Activated naive CD4-positive, alpha-beta T cell treated with anti-CD3 and anti-CD28 coated beads, Interleukin-2, amount 50 U/mL, for 72 hours (primary cell): ENCODE measurements around the gene TCIRG1. TPM values are rescaled to one million over a fixed set of nuclear protein-coding genes. Genes with fewer than 3 reads are reported as not detected.

Experiments used
- ATAC-seq, 2 donors: fragments of 150-1000 bp; cut with Tn5 transposase; 2 replicates each; pipeline ENCODE4 v1.10.0; 2021; ENCODE audit warnings: mild to moderate bottlenecking in 2 of 2, moderate library complexity in 2 of 2
- DNase-seq, 2 donors: peaks; one replicate each; pipeline ENCODE4 v3.0.0; 2021 to 2022; ENCODE audit warnings: low spot score in 2 of 2
- H3K27ac Mint-ChIP-seq, 2 donors: one replicate each; pipeline ENCODE4 v1.8.0; 2022; ENCODE audit warnings: mild to moderate bottlenecking in 2 of 2, mixed read lengths in 2 of 2
- H3K36me3 Mint-ChIP-seq, 2 donors: one replicate each; pipeline ENCODE4 v1.8.0; 2022; ENCODE audit warnings: mixed read lengths in 2 of 2
- H3K9me3 Mint-ChIP-seq, 2 donors: one replicate each; pipeline ENCODE4 v1.8.0; 2022; ENCODE audit warnings: mixed read lengths in 2 of 2
- total RNA-seq, 2 donors: library from RNA; stranded (reverse); gene quantifications; one replicate each; pipeline ENCODE4 v1.2.3, GENCODE V29; 2022

Gene TCIRG1
- total RNA-seq, 2 donors from 2014 or later, result 226 to 295 TPM

DNA sequence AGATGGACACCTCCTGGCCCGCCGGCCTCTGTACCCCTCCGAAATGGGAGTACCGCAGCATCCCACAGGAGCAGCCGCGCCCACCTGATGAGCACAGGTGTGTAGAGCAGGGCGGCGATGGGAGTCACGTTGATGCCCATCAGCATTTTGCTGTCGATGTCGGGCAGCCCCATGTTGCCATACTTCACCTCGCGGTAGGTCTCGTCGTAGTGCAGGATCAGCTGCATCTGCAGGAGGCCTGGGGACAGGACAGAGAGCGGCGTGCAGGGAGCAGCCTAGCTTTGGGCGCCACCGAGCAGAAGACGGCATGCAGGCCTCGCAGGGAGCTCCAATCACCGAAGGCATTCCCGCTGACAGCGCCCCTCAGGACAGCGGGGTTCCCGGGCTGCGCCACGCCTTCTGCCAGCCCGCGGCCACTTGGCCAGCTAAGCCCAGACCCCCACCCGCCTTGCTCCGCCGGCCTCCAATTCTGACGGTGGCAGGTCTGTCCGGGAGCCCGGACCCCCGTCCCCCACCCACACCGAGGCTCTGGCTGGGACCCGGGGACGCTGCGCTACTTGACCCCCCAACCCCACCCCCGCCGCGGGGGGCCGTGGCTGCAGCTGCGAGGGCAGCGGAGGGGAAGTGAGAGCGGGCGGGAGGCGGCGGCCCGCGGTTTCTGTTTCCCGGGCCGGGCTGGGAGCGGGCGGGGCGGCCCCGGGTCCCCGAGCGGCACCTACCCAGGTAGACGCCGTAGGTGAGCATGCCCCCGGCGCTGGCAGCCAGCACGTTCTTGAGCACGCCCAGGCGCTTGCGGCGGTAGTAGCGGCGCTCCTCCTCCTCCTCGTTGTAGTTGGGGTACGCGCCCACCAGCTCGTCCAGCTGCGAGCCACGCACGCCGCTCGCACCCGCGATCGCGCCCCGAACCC, 35.6 kb upstream of the TCIRG1 start:
- H3K9me3 Mint-ChIP-seq, result no peaks in the 10 kb centered on the region
- no peaks in the 10 kb centered on the region for H3K36me3 Mint-ChIP-seq
- peak in 1 of 2 donors; percentile 49 for DNase-seq
- ATAC-seq, result peak; percentile 50 to 72
- no peak overlapping the region for H3K27ac Mint-ChIP-seq

GRCh38 chr11:68003846-68004550, 34.8 kb upstream of the TCIRG1 start, which contains the start of gene UNC93B1:
Gene UNC93B1 (minus strand): TSS chr11:68004097. CDS start chr11:68004043, 54 bp downstream.
- no peaks in the 10 kb centered on the region for H3K9me3 Mint-ChIP-seq
- ATAC-seq (peak; percentile 97 to 98), DNase-seq (peak; percentile 85 to 86)
- no peaks in the 10 kb centered on the region for H3K36me3 Mint-ChIP-seq
- H3K27ac Mint-ChIP-seq, result peak within 1 kb of the TSS in 1 of 2 donors; percentile 50

GRCh38 chr11:68004551-68005335, 34.1 kb upstream of the TCIRG1 start:
- Mint-ChIP-seq H3K27ac (peak overlapping the region in 1 of 2 donors; percentile 50), H3K36me3 (no peaks in the 10 kb centered on the region), H3K9me3 (no peaks in the 10 kb centered on the region)
- no peak for DNase-seq
- no peak for ATAC-seq

DNA sequence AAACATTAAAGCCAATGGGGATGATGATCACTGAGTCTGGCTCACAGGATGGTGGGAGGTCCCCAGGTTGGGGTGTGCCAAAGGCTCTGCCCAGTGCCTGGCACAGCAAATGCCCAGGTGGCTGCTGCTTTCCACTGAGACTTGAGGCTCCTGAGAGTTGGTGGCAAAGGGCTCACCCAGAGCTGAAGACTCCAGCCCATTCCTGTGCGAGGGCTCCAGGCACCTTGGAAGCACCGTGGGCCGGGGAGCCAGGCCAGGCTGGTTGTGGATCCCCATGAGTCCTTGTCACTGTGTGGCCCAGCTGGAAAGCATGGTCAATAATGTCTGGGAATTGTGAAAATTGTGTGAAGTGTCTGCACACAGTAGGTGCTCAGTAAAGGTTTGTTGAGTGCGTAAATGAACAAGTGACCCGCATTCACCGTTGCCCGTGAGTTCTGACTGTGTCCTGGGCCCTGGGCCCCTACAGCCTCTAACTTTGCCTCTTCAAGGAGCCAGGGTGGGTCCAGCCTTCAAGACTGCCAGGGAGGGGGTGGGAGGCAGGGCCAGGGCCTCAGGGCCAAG, 32.1 kb upstream of the TCIRG1 start:
- no peaks in the 10 kb centered on the region for H3K36me3 Mint-ChIP-seq
- DNase-seq, result no peak
- ATAC-seq, result no peak
- peak overlapping the region in 1 of 2 donors; percentile 29 for H3K27ac Mint-ChIP-seq
- H3K9me3 Mint-ChIP-seq, result no peaks in the 10 kb centered on the region

DNA sequence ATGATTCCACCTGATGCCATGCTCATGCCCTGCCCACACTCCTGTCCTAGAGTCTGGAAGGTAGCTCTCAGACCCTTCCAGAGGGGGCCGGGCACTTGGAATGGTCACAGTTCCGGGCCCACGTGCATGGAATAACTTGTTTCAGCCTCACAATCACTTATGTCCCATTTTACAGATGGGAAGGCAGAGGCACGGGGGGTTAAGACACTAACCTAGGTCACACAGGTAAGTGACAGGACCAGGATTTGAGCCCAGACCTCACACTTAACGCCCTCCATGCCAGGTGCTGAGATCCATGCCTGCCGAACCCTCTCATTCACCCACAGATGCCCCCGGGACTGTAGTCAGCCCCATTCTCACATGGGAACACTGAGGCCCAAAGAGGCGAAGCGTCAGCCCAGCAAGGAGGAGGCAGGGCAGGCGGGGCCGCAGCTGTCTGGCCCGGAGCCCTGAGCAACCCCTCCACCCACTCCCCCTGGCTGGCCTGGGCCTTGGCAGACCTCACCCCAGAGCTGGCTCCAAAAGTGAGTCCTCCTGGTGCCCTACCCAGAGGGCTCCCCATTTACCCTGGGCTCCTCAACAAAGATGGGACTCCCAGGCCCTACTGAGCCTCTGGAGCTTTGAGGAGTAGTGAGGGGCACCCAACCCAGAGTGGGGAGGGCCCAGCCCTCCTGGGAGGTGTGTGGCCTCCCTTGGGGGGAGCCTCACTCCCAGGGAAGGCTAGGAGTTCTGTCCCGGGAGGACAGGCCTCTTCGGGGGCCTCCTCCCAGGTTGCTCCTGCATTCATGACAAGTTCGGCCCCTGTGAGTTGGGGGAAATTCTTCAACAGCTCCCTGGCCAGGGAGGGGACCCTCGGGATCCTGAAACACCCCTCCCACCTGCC, 31.1 kb upstream of the TCIRG1 start:
- H3K27ac Mint-ChIP-seq, result peak overlapping the region in 1 of 2 donors; percentile 29

GRCh38 chr11:68008381-68009337, 30.2 kb upstream of the TCIRG1 start:
- Mint-ChIP-seq H3K27ac (no peak overlapping the region), H3K9me3 (no peaks in the 10 kb centered on the region), H3K36me3 (no peaks in the 10 kb centered on the region)
- DNase-seq, result no peak
- no peak for ATAC-seq

More for the DNA sequence above, 31.1 kb upstream of the TCIRG1 start:
- Mint-ChIP-seq H3K36me3 (no peaks in the 10 kb centered on the region), H3K9me3 (no peaks in the 10 kb centered on the region)
- DNase-seq (no peak), ATAC-seq (no peak)

GRCh38 chr11:68009391-68010089, 29.3 kb upstream of the TCIRG1 start:
- Mint-ChIP-seq H3K9me3 (no peaks in the 10 kb centered on the region), H3K36me3 (no peaks in the 10 kb centered on the region), H3K27ac (no peak overlapping the region)
- DNase-seq (no peak), ATAC-seq (no peak)

DNA sequence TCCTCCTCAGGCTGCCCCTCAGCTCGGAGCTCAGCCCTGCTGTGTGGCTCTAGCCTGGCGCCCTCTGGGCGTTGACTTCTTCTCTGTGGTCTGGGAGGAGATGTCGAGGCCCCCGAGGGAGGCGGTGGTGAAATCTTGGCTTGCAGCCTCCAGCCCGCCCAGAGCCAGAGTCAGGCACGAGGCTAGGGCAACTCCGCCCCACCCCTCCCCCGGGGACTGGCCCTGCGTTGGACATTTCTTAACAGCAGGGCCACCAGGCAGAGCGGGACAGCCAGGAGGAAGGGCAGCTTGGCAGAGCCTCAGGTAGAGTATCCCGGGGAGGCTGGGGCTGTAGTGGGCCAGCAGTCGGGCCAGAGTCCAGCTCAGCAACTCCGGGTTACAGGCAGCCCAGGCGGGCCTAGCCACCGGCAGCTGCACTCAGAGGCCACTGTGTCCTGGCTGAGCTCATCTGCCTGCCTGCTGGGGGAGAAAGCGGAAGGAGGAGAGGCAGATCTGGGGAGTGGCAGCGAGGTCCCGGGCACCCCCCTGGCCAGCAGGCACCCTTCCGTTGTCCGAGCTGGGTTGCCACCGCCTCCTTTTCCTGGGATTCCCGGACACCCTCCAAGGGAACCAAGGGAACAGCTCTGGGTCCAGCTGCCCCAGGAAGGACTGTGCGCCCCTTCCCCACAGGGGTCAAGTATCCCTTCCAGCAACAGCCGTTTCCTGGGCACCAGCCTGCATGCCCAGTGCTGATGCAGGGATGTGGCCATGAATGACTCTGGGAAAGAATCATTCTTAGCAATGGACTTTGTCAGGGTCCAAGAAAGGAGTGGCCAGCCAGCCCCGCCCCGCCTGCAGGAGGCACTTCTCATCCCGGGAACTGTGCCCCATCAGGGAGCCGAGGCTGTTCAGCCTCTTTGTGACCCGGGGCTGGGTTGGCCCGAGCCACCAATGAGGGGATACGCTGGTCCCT, 28.5 kb upstream of the TCIRG1 start, which contains the start of gene ALDH3B1:
ALDH3B1 (plus strand) TSS at position 238 of the 952 bp plus-strand sequence. CDS start 4,971 bp downstream, outside the sequence.
- no peaks in the 10 kb centered on the region for H3K9me3 Mint-ChIP-seq
- ATAC-seq (peak in 1 of 2 donors; percentile 36), DNase-seq (no peak)
- no peak within 1 kb of the TSS for H3K27ac Mint-ChIP-seq
- H3K36me3 Mint-ChIP-seq, result no peaks in the 10 kb centered on the region

DNA sequence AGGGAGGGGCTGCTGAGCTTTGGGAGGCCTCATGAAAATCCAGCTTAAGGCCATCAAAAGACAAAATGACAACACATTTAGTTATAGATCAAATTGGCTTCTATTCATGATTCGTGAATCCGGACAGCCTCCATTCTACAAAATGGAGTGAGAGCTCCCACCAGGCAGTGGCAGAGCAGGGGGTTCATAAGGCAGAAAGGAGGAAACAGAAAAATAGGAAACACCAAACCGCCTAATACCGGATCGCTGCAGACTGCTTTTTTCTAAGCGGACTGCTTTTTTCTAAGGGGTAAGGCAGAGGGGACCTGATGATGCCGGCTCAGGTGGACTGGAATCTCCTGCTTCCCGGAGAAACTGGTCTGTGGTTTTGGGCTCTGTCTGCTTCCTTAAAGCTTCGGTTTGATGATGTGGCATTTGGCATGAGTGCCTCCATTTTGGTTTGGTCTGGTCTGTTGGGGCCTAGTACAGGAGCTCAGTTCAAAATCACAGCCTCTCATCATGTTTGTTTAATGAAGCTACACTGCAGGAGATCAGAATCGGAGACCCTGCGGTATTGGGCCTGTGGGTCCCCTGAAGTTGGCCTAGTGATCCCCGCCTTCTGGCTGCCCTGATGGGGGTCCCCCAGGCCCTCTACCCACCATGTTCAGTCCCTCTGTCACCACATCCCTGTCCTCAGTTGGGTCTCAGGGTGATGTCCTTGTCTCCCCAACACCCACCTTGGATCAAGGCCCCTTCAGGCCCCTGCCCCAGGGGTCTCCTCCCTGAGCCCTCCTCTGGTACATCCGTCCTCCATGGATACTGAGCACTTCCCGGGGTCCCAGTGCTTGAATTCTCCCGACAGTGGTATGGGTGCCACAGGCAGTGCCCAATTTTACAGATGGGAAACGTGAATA, 27.5 kb upstream of the TCIRG1 start:
- Mint-ChIP-seq H3K9me3 (no peaks in the 10 kb centered on the region), H3K36me3 (no peaks in the 10 kb centered on the region), H3K27ac (no peak overlapping the region)
- DNase-seq (no peak), ATAC-seq (no peak)

GRCh38 chr11:68012044-68012842, 26.6 kb upstream of the TCIRG1 start:
- Mint-ChIP-seq H3K36me3 (no peaks in the 10 kb centered on the region), H3K9me3 (no peaks in the 10 kb centered on the region), H3K27ac (no peak overlapping the region)
- ATAC-seq (no peak), DNase-seq (no peak)

DNA sequence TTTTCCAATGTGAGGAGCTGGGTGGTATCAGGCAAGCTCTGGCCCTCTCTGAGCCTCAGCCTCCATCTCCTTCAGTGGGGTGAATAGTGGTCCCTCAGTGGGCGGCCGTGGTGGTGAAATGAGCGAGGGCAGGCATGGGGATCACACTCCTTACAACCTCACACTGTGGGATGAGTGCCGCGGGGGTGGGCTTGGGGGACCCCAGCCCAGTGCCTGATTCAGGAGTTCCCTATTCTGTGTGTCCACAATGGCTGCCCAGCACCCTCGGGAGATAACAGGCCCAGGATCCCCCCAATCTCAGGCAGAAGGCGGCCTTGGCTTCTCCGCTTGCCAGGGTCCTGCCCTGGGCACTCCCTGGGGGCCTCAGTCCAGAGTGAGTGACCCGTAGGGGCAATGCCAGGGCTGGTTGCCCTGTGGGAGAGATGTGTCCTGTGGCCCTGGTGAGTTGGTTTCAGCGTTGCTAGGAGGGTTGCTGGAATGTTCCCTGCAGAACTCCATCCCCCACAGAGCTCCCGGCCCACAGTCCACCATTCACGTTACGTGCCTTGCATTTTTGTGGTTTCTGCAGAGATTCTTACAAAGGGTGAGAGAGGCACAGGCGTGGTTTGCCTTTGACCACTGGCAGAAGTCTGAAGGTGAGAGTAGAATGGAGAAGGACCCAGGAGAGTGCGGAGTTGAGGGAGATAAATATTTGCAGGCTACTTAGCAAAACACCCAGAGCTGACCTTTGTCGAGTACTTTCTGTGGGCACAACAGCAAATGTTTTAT, 25.8 kb upstream of the TCIRG1 start:
- Mint-ChIP-seq H3K9me3 (no peaks in the 10 kb centered on the region), H3K27ac (no peak overlapping the region), H3K36me3 (no peaks in the 10 kb centered on the region)
- ATAC-seq (no peak), DNase-seq (no peak)
